IMR-90 (cell line): ENCODE results near the gene PINLYP.

ENCODE experiments used
- BHLHE40 ChIP-seq: fragments of 150-350 bp; IDR thresholded peaks from 2 replicates; pipeline ENCODE4 v1.6.1; 2016; ENCODE audit warnings: mild to moderate bottlenecking, low read depth, low read length
- CEBPB ChIP-seq: IDR thresholded peaks from 2 replicates; pipeline ENCODE4 v1.6.1; 2012; ENCODE audit warnings: low read depth, low read length, improper control_type of control experiment
- CHD1 ChIP-seq: IDR thresholded peaks from 2 replicates; pipeline ENCODE4 v1.6.1; 2012; ENCODE audit warnings: low read depth, low read length, improper control_type of control experiment
- CTCF ChIP-seq: conservative IDR thresholded peaks from 2 replicates; pipeline ENCODE4 v1.5.1; 2012; ENCODE audit warnings: mild to moderate bottlenecking, low read depth, low read length, improper control_type of control experiment
- ELK1 ChIP-seq: fragments of 150-350 bp; IDR thresholded peaks from 2 replicates; pipeline ENCODE4 v1.6.1; 2016; ENCODE audit warnings: low read depth, mild to moderate bottlenecking, low read length, moderate library complexity, borderline replicate concordance
- POLR2A ChIP-seq: IDR thresholded peaks from 2 replicates; pipeline ENCODE4 v1.6.1; 2012; ENCODE audit warnings: mild to moderate bottlenecking, low read depth, low read length
- SMC3 ChIP-seq: fragments of 150-350 bp; IDR thresholded peaks from 2 replicates; pipeline ENCODE4 v1.6.1; 2016; ENCODE audit warnings: low read depth, mild to moderate bottlenecking, antibody characterized with exemption, low read length, moderate library complexity
- USF2 ChIP-seq: fragments of 150-350 bp; IDR thresholded peaks from 2 replicates; pipeline ENCODE4 v1.6.1; 2017; ENCODE audit warnings: mild to moderate bottlenecking, antibody characterized with exemption, low read length, low read depth

GRCh38 chr19:43553656-43554055 is 21.9 kb upstream of the PINLYP start:
- TF ChIP-seq CTCF (no peak), BHLHE40 (no peak), USF2 (no peak), CHD1 (no peak), POLR2A (no peak), ELK1 (no peak), SMC3 (no peak), CEBPB (no peak)
